GM23248 (cell line): Measurements from ENCODE around the gene HBQ1.
"Not testable (repeated sequence)": the region's sequence is repeated elsewhere in the genome, so short reads cannot be mapped to it uniquely, and the experiment has no call there.

ENCODE experiments used
- EZH2 ChIP-seq: fragments of 200-600 bp; sonication (generic); IDR thresholded peaks from 2 replicates; pipeline ENCODE4 v1.6.1; 2018; ENCODE audit warnings: antibody characterized with exemption, mild to moderate bottlenecking; ENCODE audit not compliant: insufficient read depth, poor library complexity, severe bottlenecking
- EZH2phosphoT487 ChIP-seq: fragments of 200-600 bp; sonication (generic); IDR thresholded peaks from 2 replicates; pipeline ENCODE4 v1.6.1; 2018; ENCODE audit warnings: antibody characterized with exemption, moderate library complexity, mild to moderate bottlenecking, low read depth; ENCODE audit not compliant: insufficient read depth

- TF ChIP-seq EZH2, EZH2phosphoT487: not testable (repeated sequence)
Observed at GRCh38 chr16:176477-177382, 3.5 kb upstream of the HBQ1 start, which contains the start of gene HBA1.
